GM20000 (cell line): ENCODE results near the gene ABR.
A peak's percentile ranks its signal among the peaks of the same experiment; 100 is the strongest.

Experiments used
- DNase-seq: peaks from one replicate; pipeline ENCODE4 v3.0.0; 2012; ENCODE audit warnings: low spot score
- CTCF ChIP-seq: IDR thresholded peaks from 2 replicates; pipeline ENCODE4 v1.5.1; 2012; ENCODE audit warnings: mild to moderate bottlenecking, control low read depth; ENCODE audit errors: extremely low read depth, missing control alignments

Gene ABR

GRCh38 chr17:1170739-1171138 lies 9.0 kb downstream of the ABR start:
- DNase-seq, result no peak
- TF ChIP-seq CTCF, result peak; percentile 22

- no peak for TF ChIP-seq CTCF
- DNase-seq, result no peak
These were observed 9.9 kb downstream of the ABR start for GRCh38 chr17:1169929-1170312.

DNA sequence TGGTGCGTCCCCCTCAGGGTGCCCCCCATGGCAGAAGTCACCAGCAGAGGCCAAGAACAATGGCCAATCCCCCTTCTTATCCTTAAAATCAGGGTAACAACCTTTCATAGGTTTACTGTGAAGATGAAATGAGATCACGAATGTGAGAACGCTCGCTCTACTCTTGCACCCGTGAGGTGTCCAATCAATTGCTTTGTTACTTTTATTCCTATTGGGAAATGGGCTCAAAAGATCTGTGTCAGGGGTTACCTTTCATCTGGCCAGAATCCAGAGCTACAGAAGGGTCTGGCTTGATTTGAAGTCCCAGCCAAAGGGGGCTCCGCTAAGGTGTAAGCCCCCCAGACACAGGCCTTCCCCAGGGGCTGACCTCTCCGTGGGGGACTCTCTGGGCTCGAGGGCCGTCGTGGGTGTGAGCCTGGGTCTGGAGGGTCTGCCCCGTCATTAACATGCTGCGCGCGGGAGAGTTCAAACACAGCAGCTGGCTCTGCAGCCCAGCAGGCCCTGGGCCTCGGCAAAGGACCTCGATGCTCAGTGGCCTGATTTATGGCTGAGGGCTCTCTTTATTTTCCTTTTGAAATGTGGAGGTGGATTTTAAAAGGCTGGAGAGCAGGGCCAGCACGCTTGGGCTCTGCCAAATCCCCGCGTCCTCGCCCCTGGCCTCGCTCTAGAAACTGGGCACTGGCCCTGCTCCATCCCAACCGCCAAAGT lies 10.4 kb downstream of the ABR start:
- no peak for DNase-seq

GRCh38 chr17:1168533-1169220 lies 11.1 kb downstream of the ABR start:
- TF ChIP-seq CTCF, result no peak
- no peak for DNase-seq

More for the DNA sequence above, 10.4 kb downstream of the ABR start:
- TF ChIP-seq CTCF, result no peak

DNA sequence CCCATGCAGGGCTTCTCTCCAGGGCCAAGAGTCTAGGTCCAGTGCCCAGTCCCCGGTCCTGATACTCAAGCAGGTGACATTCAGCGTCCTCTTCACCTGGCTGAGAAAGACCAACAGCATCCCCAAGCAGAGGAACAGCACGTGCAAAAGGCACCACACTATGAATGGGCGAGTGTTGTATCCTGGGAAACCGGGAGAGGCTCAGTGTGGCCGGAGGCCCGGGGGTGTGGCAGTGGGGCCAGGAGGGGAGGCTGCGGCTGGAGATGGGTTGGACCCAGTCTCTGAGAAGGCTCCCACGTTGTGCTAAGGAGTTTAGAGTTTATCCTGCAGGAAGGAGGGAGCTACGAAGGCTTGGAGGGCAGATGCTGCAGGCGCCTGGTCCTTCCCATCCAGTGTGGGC lies 13.5 kb downstream of the ABR start:
- DNase-seq, result no peak
- TF ChIP-seq CTCF, result no peak

DNA sequence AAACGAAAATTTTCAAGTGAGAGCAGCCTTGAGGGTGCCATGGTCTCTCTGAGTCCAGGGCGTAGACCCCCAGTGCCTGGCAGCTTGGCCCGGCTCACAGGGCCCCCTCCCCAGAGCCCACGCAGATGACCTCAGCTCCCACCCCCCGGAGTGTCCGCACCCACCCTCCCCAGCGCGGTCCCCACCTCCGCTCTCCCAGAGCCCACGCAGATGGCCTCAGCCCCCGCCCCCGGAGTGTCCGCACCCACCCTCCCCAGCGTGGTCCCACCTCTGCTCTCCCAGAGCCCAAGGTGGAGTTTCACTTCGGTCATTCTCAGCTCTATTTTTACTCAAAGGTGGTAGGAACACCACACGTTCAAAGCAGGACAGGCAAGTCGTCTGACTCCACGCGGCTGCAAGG lies 13.9 kb downstream of the ABR start:
- TF ChIP-seq CTCF, result no peak
- no peak for DNase-seq

- TF ChIP-seq CTCF, result no peak
- DNase-seq, result peak; percentile 70
These were observed 14.7 kb downstream of the ABR start for GRCh38 chr17:1164935-1165556.
